ENCODE measurements around the gene ADCY3. TPM values are rescaled to one million over a fixed set of nuclear protein-coding genes. Genes with fewer than 3 reads are reported as not detected.
A peak's percentile ranks its signal among the peaks of the same experiment; 100 is the strongest.

The ADCY3 gene
- total and polyA plus RNA-seq, 9 of the 15 experiments (the other 6 are each of a cell fraction or from before 2014, with no cell fraction given), result 1.5 to 54.8 (median 26.3) TPM

- peaks cover 12% of the 10 kb centered on the region for H3K9me1 ChIP-seq (ENCODE audit: control insufficient read depth, insufficient read depth, low read length)
- peak overlapping the region; percentile 39 to 92 for H3K9ac ChIP-seq (ENCODE audit: insufficient read depth in 1 of 2, low read depth in 2 of 2, low read length in 2 of 2)
- peak overlapping the region; percentile 77 for H2AFZ ChIP-seq (ENCODE audit: low read depth, low read length)
- peak in 3 of 4 experiments; percentile 44 to 58 (median 44) for DNase-seq (ENCODE audit: extremely low read depth in 1 of 4, low spot score in 3 of 4)
- H3K4me1 ChIP-seq (replicated peaks in 1 of 2; ENCODE audit: control insufficient read depth in 2 of 2, insufficient read depth in 2 of 2, low read length in 2 of 2), result peaks cover 34 to 51% of the 10 kb centered on the region in 2 experiments; a peak in 4 of 5 replicates
- H3K4me3 ChIP-seq, result peak overlapping the region; percentile 68
- peak; percentile 69 for ATAC-seq
- in situ Hi-C loops (cut with MboI), result no loop called here
- H3K79me2 ChIP-seq (ENCODE audit: control insufficient read depth, insufficient read depth, low read length), result peaks cover 31% of the 10 kb centered on the region
- intact Hi-C loops (cut with micrococcal nuclease), result loop anchor here (2.0 to 5.0 kb wide), 2 partner anchors 51 to 66 kb away; partner anchors contain the start of gene DNAJC27
- H4K20me1 ChIP-seq (replicated peaks; ENCODE audit: control insufficient read depth, insufficient read depth, low read length), result peaks cover 14% of the 10 kb centered on the region
- FAIRE-seq, result peak; percentile 81
- POLR2A ChIA-PET, result interaction anchor here (1.0 to 1.1 kb wide), 3 partner anchors 24 to 140 kb away, joined by 3 to 4 read pairs (median 3); no protein-coding TSS in a partner anchor
- H3K4me2 ChIP-seq (ENCODE audit: insufficient read depth, low read length), result peak overlapping the region; percentile 84
- H3K27me3 ChIP-seq (ENCODE audit: control insufficient read depth in 2 of 2, insufficient read depth in 2 of 2, low read length in 2 of 2), result no peaks in the 10 kb centered on the region
- CTCF ChIA-PET (ENCODE audit: low intra/inter-chr PET ratio), result no interaction called here
- TSS peak; percentile 87 for BruUV-seq (replicated peaks)
- H3K36me3 ChIP-seq (ENCODE audit: control insufficient read depth, insufficient read depth, low read length), result peaks cover 27% of the 10 kb centered on the region; the same call in 2 of the 3 replicates
- no peak for TF ChIP-seq SMARCB1 (IDR thresholded peaks at IDR 0.05; ENCODE audit: insufficient read length, low read depth)
- 0 out of 2 replicates have a peak, but pooled peaks have one; percentile 4 for TF ChIP-seq MYC (IDR thresholded peaks at IDR 0.05; ENCODE audit: low read depth, low read length)
- no peak for TF ChIP-seq MYC (CRISPR knock-in tag; IDR thresholded peaks at IDR 0.05; ENCODE audit: borderline replicate concordance, low read depth)
- no peak for TF ChIP-seq THRB (CRISPR knock-in tag; conservative IDR thresholded peaks at IDR 0.05)
- peak; percentile 15; the same call in 1 of the 2 replicates for TF ChIP-seq HES1 (IDR thresholded peaks at IDR 0.05; ENCODE audit: low read depth)
- TF ChIP-seq HBP1 (CRISPR knock-in tag; IDR thresholded peaks at IDR 0.05), result no peak
- TF ChIP-seq RAD21 (CRISPR knock-in tag; conservative IDR thresholded peaks at IDR 0.05 in 1 of 2, IDR thresholded peaks at IDR 0.05 in 1 of 2), result 0 out of 4 replicates have a peak, but pooled peaks of 1 of the 2 experiments have one; percentile 13
- TF ChIP-seq HIVEP1 (CRISPR knock-in tag; IDR thresholded peaks at IDR 0.05), result no peak
- TF ChIP-seq CTCF (IDR thresholded peaks at IDR 0.05 in 2 of 3, conservative IDR thresholded peaks at IDR 0.05 in 1 of 3; ENCODE audit: insufficient read depth in 2 of 3, low read depth in 1 of 3, low read length in 3 of 3), result peak; percentile 51 to 72 (median 60); a peak in 5 of 6 replicates
- peak; percentile 62 for TF ChIP-seq CTCFL (IDR thresholded peaks at IDR 0.05; ENCODE audit: borderline replicate concordance, insufficient read depth, low read depth, low read length, poor library complexity, severe bottlenecking)
- peak overlapping the region; percentile 42 for H3K27ac ChIP-seq (ENCODE audit: extremely low read depth, low read depth, low read length)
- H3K9me3 ChIP-seq (replicated peaks; ENCODE audit: control insufficient read depth, insufficient read depth, low read depth, low read length), result no peaks in the 10 kb centered on the region
- under 1% methylated on average over 13 of the region's 13 CpGs for WGBS (ENCODE audit: insufficient coverage, low coverage, missing lambda C conversion rate)
Measured at GRCh38 chr2:24920809-24921441, 888 bp upstream of the ADCY3 start.
